ENCODE data around the gene LATS1.

The LATS1 gene

GRCh38 chr6:149717588-149718458 lies at the start of gene LATS1:
LATS1 (minus strand) TSS chr6:149718101; CDS start chr6:149702126, 15,975 bp downstream.
- Histone ChIP-seq H3K36me3 (ENCODE audit: control insufficient read depth, insufficient read depth, low read length) (no peaks in the 10 kb centered on the region), H2AFZ (peak within 1 kb of the TSS; percentile 93), H3K9me3 (ENCODE audit: control insufficient read depth, low read length) (no peaks in the 10 kb centered on the region), H3K9ac (peak within 1 kb of the TSS; percentile 94), H3K4me3 (ENCODE audit: low read depth, low read length) (peak within 1 kb of the TSS; percentile 97), H3K4me1 (no peaks in the 10 kb centered on the region), H3K79me2 (peaks cover 24% of the 10 kb centered on the region), H3K27me3 (ENCODE audit: control insufficient read depth, insufficient read depth, low read length) (no peaks in the 10 kb centered on the region), H3K27ac (peak within 1 kb of the TSS; percentile 98), H3K4me2 (ENCODE audit: low read length) (peak within 1 kb of the TSS; percentile 81)
- no peak for TF ChIP-seq CTCF (IDR thresholded peaks at IDR 0.05)

- H3K4me3 ChIP-seq (ENCODE audit: low read depth, low read length) = no peak overlapping the region
- H3K9me3 ChIP-seq (ENCODE audit: control insufficient read depth, low read length) = no peaks in the 10 kb centered on the region
- no peak overlapping the region for H3K27ac ChIP-seq
- H3K79me2 ChIP-seq = peaks cover 12% of the 10 kb centered on the region
- H2AFZ ChIP-seq = no peak overlapping the region
- H3K36me3 ChIP-seq (ENCODE audit: control insufficient read depth, insufficient read depth, low read length) = no peaks in the 10 kb centered on the region
- no peaks in the 10 kb centered on the region for H3K4me1 ChIP-seq
- no peak overlapping the region for H3K4me2 ChIP-seq (ENCODE audit: low read length)
- H3K27me3 ChIP-seq (ENCODE audit: control insufficient read depth, insufficient read depth, low read length) = no peaks in the 10 kb centered on the region
- TF ChIP-seq CTCF (IDR thresholded peaks at IDR 0.05) = no peak
- no peak overlapping the region for H3K9ac ChIP-seq
Observed at GRCh38 chr6:149766156-149766769, 48.4 kb upstream of the LATS1 start.

- Histone ChIP-seq H3K27me3 (ENCODE audit: control insufficient read depth, insufficient read depth, low read length) (no peaks in the 10 kb centered on the region), H3K4me3 (ENCODE audit: low read depth, low read length) (no peak overlapping the region), H2AFZ (no peak overlapping the region), H3K36me3 (ENCODE audit: control insufficient read depth, insufficient read depth, low read length) (no peaks in the 10 kb centered on the region), H3K9me3 (ENCODE audit: control insufficient read depth, low read length) (no peaks in the 10 kb centered on the region), H3K9ac (no peak overlapping the region), H3K27ac (no peak overlapping the region), H3K4me1 (no peaks in the 10 kb centered on the region), H3K79me2 (peaks cover 13% of the 10 kb centered on the region), H3K4me2 (ENCODE audit: low read length) (no peak overlapping the region)
- TF ChIP-seq CTCF (IDR thresholded peaks at IDR 0.05) = no peak
Observed at GRCh38 chr6:149763866-149764265, 46.0 kb upstream of the LATS1 start.

- Histone ChIP-seq H3K27me3 (ENCODE audit: control insufficient read depth, insufficient read depth, low read length) (no peaks in the 10 kb centered on the region), H3K4me1 (no peaks in the 10 kb centered on the region), H3K4me3 (ENCODE audit: low read depth, low read length) (no peak overlapping the region), H3K4me2 (ENCODE audit: low read length) (no peak overlapping the region), H3K27ac (no peak overlapping the region), H3K79me2 (peaks cover 7% of the 10 kb centered on the region), H3K9me3 (ENCODE audit: control insufficient read depth, low read length) (no peaks in the 10 kb centered on the region), H2AFZ (no peak overlapping the region), H3K36me3 (ENCODE audit: control insufficient read depth, insufficient read depth, low read length) (no peaks in the 10 kb centered on the region), H3K9ac (no peak overlapping the region)
- no peak for TF ChIP-seq CTCF (IDR thresholded peaks at IDR 0.05)
Observed at GRCh38 chr6:149761438-149761837, 43.5 kb upstream of the LATS1 start.

Data from parathyroid adenoma (tissue), 2 donors.